Activated T-helper 1 cell treated with anti-CD3 and anti-CD28 coated beads, Interleukin-2, amount 50 U/mL, for 16 hours (primary cell): ENCODE measurements around the gene TAS2R14.
A peak's percentile ranks its signal among the peaks of the same experiment; 100 is the strongest.

ENCODE experiments used
- DNase-seq, 2 donors: peaks; one replicate each; pipeline ENCODE4 v3.0.0-alpha.2; 2020; ENCODE audit warnings: low read depth in 1 of 2, low spot score in 1 of 2

Gene TAS2R14

GRCh38 chr12:10939163-10939562 is at the start of gene TAS2R14:
TSS of gene TAS2R14 (minus strand) at chr12:10939263. CDS start at chr12:10939207, 56 bp downstream.
- no peak for DNase-seq

- no peak for DNase-seq
Observed at GRCh38 chr12:10986812-10987211, 47.7 kb upstream of the TAS2R14 start, which contains the start of gene TAS2R50. TSS of gene TAS2R50 (minus strand) at chr12:10986912. CDS start at chr12:10986860, 52 bp downstream.

GRCh38 chr12:10982244-10982643 is 43.2 kb upstream of the TAS2R14 start:
- peak in 1 of 2 donors; percentile 11 for DNase-seq

GRCh38 chr12:10974965-10975364 is 35.9 kb upstream of the TAS2R14 start:
- DNase-seq = no peak

- no peak for DNase-seq
Observed at GRCh38 chr12:10968765-10969456, 29.8 kb upstream of the TAS2R14 start.

- no peak for DNase-seq
Observed at GRCh38 chr12:10967409-10967808, 28.3 kb upstream of the TAS2R14 start.

GRCh38 chr12:10966314-10966713 is 27.3 kb upstream of the TAS2R14 start:
- DNase-seq = no peak

- no peak for DNase-seq
Observed at GRCh38 chr12:10965476-10965875, 26.4 kb upstream of the TAS2R14 start.

GRCh38 chr12:10960211-10960610 is 21.1 kb upstream of the TAS2R14 start:
- DNase-seq = no peak

GRCh38 chr12:10959804-10960203 is 20.7 kb upstream of the TAS2R14 start:
- DNase-seq = no peak

GRCh38 chr12:10957741-10958140 is 18.7 kb upstream of the TAS2R14 start:
- DNase-seq = no peak

- no peak for DNase-seq
Observed at GRCh38 chr12:10956085-10956484, 17.0 kb upstream of the TAS2R14 start.

GRCh38 chr12:10952645-10953044 is 13.6 kb upstream of the TAS2R14 start:
- no peak for DNase-seq

- DNase-seq = no peak
Observed at GRCh38 chr12:10943167-10943566, 4.1 kb upstream of the TAS2R14 start.

GRCh38 chr12:10941916-10942607 is 3.0 kb upstream of the TAS2R14 start:
- DNase-seq = no peak

- no peak for DNase-seq
Observed at GRCh38 chr12:10941369-10941768, 2.3 kb upstream of the TAS2R14 start.

- DNase-seq = no peak
Observed at GRCh38 chr12:10940389-10940788, 1.3 kb upstream of the TAS2R14 start.

GRCh38 chr12:10936506-10936905 is 2.6 kb downstream of the TAS2R14 start:
- no peak for DNase-seq

- DNase-seq = no peak
Observed at GRCh38 chr12:10928746-10929286, 10.2 kb downstream of the TAS2R14 start, which contains the start of gene PRH2. TSS of gene PRH2 (plus strand) at chr12:10929236. CDS start at chr12:10929274, 38 bp downstream.

- DNase-seq = no peak
Observed at GRCh38 chr12:10926269-10926668, 12.8 kb downstream of the TAS2R14 start.

GRCh38 chr12:10919809-10920208 is 19.3 kb downstream of the TAS2R14 start:
- DNase-seq = no peak

- no peak for DNase-seq
Observed at GRCh38 chr12:10910380-10910779, 28.7 kb downstream of the TAS2R14 start.
